Measurements from ENCODE around the gene ME3.

GRCh38 chr11:86507249-86507845 lies 165.1 kb downstream of the ME3 start:
- TF ChIP-seq CTCF (IDR thresholded peaks at IDR 0.05; ENCODE audit: low read depth, low read length, missing input control) = no peak
- no peak for TF ChIP-seq RAD21 (IDR thresholded peaks at IDR 0.05)
- no peak for TF ChIP-seq TAF1 (conservative IDR thresholded peaks at IDR 0.05)
- no peak for TF ChIP-seq FOXA1 (IDR thresholded peaks at IDR 0.05)
- no peak for TF ChIP-seq SP1 (IDR thresholded peaks at IDR 0.05)
- no peak for TF ChIP-seq MAX (IDR thresholded peaks at IDR 0.05)
- TF ChIP-seq JUND (IDR thresholded peaks at IDR 0.05) = no peak
- TF ChIP-seq GABPA (IDR thresholded peaks at IDR 0.05 in 1 of 2, conservative IDR thresholded peaks at IDR 0.05 in 1 of 2) = no peak
- no peak for TF ChIP-seq YY1 (IDR thresholded peaks at IDR 0.05)
- TF ChIP-seq EGR1 (IDR thresholded peaks at IDR 0.05; ENCODE audit: low read depth in 2 of 2) = no peak
- TF ChIP-seq REST (IDR thresholded peaks at IDR 0.05) = no peak
- no peak for TF ChIP-seq NR2F2 (IDR thresholded peaks at IDR 0.05)
- TF ChIP-seq ZBTB33 (IDR thresholded peaks at IDR 0.05) = no peak

All from liver (tissue), 3 donors.